ENCODE results near the gene UNC5A.

- no peak for TF ChIP-seq CTCF (conservative IDR thresholded peaks at IDR 0.05)
- no peak for TF ChIP-seq ZFX (IDR thresholded peaks at IDR 0.05)
Measured at GRCh38 chr5:176877793-176878331, 67.5 kb downstream of the UNC5A start.

Measured in C4-2B (cell line).